Stimulated activated CD8-positive, alpha-beta memory T cell treated with anti-CD3 and anti-CD28 coated beads, Interleukin-12 subunit alpha, Interleukin-12 subunit beta, amount 100 ng/mL, for 1 hour (primary cell): ENCODE results near the gene STAMBPL1.
A peak's percentile ranks its signal among the peaks of the same experiment; 100 is the strongest.
"Not testable (repeated sequence)": the region's sequence is repeated elsewhere in the genome, so short reads cannot be mapped to it uniquely, and the experiment has no call there.

Experiments
- DNase-seq: peaks from one replicate; pipeline ENCODE4 v3.0.0-alpha.2; 2020; ENCODE audit warnings: low read depth

Gene STAMBPL1

DNA sequence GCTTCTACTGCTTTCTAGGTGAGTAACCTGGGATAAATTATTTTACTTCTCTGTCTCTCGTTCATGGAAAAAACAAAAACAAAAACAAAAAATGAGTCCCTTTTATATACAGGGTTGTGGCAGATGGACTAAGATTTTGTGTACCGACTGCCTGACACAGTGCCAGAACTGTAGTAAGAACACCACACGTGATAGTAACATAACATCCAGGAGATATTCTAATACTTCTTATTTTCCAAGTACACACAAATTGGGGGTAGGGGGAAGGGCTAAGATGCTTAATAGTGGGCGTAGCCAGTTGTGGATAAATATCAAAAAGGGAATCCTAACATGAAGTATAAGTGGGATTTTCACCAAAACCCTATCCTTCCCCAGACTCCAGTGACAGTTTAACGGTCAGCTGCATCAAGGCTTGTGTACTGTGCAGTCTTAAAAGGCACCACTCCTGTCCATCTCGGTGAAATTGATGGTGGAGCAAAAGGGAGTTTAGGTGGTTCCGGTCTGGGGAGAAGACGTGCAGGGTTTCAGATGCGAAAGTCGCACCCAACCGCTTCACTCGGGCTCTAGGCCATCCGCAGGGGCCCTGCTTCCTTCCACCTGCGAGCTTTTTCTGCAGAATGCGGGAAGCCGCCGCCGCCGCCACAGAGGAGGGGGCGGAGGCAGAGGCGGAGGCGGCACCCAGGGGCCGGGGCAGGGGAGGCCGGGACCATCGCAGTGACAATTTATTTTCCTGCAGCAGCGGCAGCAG lies at the start of gene STAMBPL1:
Gene STAMBPL1 (plus strand): TSS at position 712 of the 748 bp plus-strand sequence. CDS start 21,464 bp downstream, outside the sequence.
- peak; percentile 43 for DNase-seq

DNA sequence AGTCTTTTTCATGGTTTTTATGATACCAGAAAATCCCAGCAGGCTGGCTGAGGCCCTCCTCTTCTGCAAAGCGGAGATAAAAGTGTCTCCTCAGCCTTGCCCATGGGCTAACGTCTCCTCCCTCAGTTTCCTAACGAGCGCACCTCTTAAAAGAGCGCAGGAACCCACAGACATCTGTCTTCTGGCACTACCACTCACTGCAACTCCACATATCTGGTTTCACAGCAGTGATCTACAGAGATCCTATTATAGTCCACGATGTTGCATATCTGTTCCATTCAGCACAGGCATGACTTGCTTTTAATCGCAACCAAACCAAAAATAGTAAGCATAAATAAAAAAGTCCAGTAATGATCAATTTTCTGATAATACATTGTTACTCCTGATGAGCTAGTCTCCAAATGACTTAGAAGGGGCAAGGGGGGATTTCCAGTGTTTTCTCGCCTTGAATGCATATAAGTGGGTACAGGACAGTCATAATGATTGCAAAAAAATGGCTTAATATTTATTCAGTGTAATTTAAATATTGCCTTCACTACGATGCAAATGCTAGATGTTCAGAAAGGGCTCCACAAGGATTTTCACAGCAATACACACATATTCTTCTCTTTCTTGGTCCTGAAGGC lies 49.3 kb upstream of the STAMBPL1 start:
- no peak for DNase-seq

DNA sequence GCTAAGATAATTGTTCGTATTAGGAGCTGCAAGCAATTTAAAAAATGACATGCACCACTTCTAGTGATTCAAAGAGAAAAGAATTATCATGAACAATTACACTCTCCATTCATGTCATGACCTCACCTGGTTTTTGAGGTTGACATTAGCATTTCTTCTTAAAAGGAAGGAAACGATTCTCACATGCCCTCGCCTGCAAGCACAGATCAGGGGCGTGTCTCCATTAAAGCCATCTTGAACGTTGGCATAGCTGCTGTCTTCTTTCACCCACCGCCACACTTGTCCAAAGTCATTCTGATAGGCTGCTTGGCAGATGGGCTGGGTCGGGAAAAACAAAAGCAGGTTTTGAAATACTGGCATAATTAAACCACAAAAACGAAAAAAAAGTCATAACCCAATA lies 48.3 kb upstream of the STAMBPL1 start:
- DNase-seq: peak; percentile 9

DNA sequence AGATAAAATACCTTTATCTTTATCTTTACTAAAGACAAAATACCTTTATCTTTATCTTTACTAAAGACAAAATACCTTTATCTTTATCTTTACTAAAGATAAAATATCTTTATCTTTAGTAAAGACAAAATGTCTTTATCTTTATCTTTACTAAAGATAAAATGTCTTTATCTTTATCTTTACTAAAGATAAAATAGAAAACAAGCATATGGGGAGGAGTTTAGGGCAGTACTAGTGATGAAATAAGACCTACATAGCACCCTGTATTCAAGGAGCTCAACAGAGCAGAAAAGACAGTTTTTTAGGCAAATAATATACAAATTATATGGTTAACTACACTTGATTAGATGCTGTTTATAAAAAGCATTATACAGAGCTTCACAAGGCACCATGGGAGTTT lies 47.7 kb upstream of the STAMBPL1 start:
- DNase-seq: no peak

DNA sequence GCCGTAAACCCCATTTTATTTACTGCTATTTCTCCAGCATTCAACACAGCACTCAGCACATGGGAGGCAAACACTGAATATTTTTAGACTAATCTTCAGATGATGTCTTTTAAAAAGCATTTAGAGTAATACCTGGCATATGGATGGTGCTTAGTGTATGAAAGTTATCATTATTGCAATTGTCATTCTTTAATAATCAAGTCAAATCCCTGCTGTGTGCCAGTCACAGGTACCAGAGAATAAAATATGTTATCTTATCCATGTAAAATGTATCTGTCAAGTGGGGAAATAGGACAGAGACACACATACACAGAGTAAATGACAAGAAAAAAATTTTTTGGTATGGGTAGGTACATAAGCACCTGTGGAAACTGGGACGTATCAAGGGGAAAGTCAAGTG lies 46.9 kb upstream of the STAMBPL1 start:
- no peak for DNase-seq

DNA sequence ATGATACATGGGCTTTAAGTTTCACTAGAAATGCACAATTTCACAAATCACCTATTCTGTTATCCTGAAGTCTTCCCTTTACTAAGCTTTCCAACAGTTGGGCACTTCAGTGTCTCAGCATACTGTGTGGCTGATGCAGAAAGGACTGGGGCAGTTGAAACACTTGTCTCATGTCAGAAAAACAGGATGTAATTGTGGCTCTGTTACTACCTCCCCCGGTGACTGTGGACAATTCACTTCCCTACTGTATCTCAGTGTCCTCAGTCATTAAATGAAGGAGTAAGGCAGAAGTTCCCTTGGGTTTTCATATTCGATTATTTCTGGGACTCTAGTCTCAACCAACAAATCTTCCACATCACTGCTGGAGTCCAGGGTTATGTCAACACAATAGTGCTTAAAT lies 46.3 kb upstream of the STAMBPL1 start:
- no peak for DNase-seq

DNA sequence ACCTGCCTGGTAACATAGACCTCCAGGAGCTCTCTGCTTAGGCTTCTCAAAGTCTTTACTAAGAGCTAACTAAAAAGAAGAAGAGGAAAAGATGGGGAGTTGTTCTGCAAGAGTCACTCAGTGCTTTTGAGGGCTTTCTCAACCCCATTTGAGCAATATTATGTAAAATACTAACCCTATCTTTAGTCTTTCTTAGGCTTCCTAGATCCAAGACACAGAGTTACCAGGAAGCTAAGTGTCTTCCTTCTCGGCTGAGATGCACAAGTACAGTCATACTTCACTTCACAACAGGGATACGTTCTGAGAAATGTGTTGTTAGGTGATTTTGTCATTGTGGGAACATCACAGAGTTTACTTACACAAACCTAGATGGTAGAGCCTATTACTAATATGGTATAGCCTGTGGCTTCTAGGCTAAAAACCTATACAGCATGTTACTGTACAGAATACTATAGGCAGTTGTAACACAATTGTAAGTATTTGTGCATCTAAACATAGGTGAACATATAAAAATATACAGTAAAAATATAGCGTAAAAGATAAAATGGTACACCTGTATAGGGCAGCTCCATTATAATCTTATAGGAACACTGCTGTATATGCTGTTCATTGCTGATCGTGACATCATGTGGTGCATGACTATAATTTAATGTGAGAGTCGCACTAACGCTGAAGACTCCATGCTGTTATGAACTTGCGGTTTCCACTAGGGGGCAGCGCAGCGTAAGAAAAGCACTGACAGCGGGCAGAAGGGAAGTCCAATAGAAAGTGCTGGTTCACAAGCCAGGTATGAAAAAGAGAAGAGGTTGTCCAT lies 44.7 kb upstream of the STAMBPL1 start:
- DNase-seq: peak; percentile 80

DNA sequence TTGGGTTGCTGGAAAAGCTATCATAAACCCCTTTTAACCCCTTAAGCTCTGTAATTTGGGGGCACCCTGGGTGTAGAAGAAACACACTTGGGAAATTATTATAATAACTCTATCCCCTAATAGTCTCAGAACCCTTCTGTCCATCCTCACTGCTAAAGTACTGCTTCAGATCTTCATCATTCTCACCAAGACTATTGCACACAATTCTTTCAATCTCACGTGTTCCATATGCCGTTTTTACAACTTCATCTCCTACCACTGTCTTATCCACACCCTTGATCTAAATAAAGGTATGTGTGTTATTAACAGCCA lies 44.2 kb upstream of the STAMBPL1 start:
- no peak for DNase-seq

DNA sequence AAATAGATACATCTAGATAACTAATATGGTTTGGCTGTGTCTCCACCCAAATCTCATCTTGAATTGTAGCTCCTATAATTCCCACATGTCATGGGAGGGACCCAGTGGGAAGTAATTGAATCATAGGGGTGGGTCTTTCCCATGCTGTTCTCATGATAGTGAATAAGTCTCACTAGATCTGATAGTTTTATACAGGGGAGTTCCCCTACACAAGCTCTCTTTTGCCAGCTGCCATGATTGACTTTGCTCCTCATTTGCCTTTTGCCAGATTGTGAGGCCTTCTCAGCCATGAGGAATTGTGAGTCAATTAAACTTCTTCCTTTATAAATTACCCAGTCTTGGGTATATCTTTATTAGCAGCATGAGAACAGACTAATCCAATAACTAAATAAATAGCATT lies 42.4 kb upstream of the STAMBPL1 start:
- DNase-seq: not testable (repeated sequence)

DNA sequence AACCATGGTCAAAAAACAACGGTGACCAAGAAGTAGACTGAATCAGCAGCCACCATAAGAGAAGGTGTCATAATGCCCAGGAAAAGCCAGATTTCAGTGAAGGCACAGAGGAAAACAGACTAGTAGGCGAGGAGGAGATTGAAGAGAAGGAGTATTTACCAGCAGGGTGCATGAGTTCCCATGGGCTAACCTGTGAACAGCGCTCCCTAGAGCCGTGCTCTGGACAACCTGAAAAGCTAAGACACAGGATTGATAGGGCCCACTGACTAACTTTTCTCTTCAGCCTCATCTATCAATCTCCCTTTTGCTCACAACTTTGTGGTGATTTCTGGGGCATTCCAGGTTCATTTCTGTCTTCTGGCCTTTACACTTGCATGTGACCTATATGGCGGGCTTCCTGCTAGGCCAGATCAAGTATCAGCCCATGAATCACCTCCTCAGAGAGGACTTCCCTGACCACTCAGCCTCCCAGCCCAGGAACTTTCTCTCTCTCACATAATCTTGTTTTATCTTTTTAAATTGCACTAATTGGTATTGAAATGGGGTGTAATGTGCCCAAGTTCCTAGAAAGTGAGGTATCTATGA lies 41.2 kb upstream of the STAMBPL1 start:
- DNase-seq: no peak

DNA sequence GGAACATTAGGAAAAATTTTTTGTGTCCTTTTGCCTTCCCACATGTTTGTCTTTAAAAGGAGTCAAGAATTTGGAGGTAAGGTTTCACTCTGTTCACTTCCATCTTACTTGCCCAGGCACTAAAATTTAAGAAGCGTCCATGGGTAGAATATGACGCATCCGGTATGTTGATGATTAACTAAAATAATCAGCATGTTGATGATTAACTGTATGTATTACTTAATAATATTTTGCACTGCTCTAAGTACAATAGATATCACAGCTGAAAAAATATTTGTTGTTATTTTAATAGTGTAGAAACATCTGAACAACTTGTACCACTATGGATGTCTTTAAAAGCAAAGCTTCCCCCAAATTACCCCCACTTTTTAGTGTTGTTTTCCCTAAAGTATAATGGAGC lies 39.9 kb upstream of the STAMBPL1 start:
- no peak for DNase-seq

DNA sequence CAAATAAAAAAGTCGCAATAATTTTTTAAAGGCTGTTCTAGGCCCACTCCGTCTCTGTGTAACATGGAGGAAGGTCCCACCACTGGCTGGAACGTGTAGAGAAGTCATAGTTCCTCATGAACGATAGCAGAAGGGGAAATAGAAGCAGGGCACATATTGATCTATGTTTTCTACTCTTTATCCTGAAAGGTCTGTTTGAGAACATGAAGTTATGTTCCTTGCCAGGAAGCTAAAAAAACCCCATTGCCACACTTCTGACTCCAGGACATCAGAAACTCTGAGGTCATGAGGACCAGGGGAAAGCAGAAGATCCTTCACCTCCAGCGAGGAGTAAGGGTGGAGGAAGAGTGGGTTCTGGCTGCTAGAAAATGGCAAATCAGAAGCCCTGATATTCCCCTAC lies 39.2 kb upstream of the STAMBPL1 start:
- no peak for DNase-seq

DNA sequence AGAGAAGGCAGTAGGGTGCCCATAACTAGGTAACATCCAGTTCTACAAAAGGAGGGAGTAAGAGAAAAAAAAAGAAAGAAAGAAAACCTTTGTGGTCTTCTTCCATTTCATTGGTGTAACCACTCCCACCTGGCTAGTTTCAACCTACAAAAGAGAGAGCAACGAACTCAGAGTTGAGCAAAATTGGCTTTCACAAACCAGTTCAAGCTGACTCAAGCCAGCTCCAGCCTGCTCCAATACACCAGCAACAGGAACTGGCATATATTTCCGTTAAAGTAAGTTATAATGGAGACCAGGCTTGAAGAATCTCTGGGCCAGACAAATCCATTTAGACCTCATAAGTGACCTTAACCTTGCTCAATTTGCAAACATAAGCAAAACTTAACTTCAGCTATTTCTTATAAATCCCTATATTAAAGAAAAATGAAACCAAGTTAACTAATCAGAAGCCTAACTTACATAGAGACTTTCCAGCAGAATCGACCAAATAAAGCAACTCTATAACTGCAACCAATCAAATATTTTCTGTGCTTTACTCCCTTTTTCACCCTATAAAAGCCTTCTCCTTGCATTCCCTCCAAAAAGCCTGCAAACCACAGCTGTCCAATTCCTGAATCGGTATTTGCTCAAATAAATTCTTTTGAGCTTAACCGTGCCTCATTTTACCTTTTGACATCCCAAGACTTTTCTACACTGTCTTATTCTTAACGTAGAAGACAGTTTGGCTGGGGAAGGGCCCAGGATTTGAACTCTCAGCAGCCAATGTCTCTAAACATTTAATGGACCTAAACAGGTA lies 38.5 kb upstream of the STAMBPL1 start:
- DNase-seq: no peak

DNA sequence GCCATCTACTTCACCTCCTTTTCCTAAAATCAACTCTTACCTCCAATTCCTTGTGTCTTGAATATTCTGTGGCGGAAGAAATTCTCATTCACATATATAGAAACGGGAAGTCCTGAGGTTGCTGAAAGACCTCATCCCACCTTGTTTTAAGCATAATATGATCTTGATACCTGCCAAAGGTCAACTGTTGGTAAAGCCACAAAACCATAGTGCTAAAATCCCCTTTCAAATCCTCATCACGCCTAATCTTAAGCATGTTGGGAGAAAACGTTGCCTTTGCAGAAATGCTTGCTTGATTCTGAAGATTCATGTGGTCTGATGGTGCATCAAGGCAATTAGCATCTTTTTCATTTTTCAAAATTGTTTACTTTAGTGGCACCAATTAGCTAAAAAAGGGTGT lies 36.9 kb upstream of the STAMBPL1 start:
- DNase-seq: no peak

DNA sequence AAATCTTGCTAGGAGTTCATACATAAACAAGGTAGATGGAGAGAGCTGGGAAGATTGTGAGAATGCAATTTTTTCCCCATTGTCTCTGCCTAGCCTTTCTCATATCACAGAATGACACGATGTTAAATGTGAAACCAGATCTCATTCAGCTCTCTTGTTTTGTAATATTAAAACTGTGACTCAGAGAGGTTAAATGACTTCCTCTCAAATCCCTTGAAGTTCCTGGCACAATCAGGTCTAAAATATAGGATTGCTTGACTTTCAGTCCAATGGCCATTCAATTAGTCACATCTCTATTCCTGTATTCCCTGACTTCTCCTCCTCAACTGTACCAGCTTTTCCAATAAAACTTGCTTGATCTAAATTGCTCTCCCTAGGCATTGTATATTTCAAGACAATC lies 31.5 kb upstream of the STAMBPL1 start:
- no peak for DNase-seq

DNA sequence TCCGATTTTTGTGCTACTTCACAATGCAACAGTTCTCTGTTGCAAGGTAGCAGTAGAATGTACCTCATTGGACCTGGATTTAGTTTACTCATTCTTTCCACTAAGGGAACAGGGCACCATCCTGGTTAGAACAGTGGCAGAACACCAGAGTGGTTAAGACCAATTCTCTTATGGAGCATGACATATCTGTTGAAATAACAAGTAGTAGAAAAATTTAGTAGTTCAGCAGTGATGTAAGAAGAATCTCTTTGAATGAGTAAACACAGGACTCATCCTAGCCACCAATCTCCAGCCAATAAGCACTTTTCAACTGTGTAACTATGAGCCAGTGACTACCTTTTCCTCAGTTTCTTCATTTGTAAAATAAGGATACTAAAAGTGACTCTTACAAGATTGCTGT lies 30.8 kb upstream of the STAMBPL1 start:
- no peak for DNase-seq

DNA sequence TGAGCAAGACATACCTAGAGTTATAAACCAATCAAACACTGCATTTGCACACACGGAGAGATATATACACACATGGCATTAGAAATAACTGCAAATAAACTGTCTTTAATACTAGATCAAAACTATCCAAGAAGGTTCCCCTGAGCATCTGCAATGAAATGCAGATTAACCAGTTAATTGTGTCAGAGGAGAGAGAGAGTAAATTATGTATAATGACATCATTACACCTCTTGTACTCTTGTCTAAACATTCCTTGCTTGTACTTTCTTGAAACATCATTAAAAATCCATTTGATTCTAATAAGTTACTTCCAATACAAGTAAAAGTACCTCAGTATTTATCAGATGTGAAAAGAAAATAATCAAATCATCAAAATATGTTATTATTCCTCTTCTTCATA lies 29.3 kb upstream of the STAMBPL1 start:
- no peak for DNase-seq

DNA sequence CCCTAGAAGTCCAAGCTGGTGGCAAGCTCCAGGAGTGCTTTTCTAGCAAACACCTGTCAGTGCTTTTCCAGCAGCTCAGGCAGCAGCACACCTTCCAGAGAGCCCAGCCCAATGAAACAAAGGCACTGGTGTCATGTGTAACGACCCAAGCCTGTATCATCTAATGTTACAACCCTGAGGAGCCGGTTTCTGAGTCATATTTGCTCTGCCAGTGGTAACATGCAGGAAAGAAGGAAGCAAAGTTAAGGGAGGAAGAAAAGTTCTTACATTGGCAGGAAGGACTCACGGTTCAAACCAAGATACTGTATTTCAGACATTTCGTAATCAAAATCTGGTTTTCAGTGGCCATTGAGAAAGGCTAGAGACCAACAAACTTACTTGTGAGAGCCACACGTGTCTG lies 28.3 kb upstream of the STAMBPL1 start, which contains the start of gene ANKRD22:
Gene ANKRD22 (minus strand): TSS at position 139 of the 400 bp plus-strand sequence. CDS start 237 bp downstream, outside the sequence.
- no peak for DNase-seq

DNA sequence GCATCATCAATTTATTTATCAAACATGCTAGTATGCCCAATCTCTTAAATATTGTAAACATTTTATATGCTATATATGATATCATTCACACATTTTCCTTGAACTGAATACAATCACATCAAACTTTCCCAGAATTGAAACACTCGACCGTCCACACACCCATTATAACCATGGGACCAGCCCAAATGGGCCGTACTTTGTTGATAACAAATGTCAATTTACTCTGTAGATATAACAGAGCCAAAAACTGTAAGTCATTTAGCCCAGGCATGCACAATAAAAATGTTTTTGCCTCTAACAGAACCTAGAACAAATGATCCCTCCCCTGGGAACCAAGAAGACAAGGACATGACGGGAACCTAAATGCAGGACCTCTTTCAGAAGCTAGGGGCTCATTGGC lies 27.7 kb upstream of the STAMBPL1 start:
- DNase-seq: no peak

DNA sequence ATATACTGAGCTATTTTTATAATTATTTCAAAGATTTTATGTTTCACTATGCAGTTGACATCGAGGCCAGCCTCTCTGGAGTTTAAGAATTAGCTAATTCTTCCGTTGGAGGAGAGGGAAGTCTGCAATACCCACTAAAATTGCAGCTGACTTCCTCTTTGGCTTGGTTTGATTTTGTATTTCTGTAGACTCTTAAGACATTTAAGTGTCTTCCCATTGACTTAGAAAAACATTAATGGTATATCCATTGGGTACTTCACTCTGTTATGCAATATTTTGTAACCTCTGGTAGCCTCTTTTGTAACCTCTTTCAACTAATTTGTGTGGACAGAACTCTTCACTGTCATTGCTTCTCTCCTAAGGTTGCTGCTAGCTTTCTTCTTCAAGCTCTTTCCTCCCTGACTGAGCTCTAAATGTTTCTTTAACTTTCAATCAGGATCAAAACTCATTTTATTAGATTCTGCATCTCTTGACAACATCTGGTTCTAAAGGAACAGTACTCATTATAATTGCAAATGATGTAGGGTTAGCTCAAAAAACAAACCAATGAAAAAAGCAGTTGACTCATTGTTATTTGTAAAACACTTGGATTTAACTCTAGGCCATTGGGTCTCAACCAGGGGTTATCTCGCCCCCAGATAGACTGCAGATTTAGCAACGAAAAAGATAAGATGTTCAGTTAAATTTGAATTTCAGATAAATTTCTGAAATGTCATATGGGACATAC lies 26.7 kb upstream of the STAMBPL1 start:
- DNase-seq: no peak

DNA sequence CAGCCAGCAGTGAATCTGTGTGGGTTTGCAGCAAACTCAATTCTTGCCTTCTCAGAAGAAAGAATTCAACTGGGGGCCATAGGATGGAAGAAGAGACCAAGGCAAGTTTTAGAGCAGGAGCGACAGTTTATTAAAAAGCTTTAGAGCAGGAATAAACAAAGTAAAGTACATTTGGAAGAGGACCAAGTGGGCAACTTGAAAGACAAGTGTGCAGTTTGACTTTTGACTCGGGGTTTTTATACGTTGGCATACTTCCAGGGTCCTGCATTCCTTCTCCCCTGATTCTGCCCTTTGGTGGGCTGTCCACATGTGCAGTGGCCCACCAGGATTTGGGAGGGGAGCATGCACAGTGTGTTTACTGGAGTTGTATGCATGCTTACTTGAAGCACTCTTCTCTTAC lies 25.4 kb upstream of the STAMBPL1 start:
- no peak for DNase-seq
